Lower lobe of right lung (tissue), 2 donors: ENCODE data around the gene PRRC2B. TPM values are rescaled to one million over a fixed set of nuclear protein-coding genes. Genes with fewer than 3 reads are reported as not detected.

Experiments
- ATAC-seq, 2 donors: fragments of 200-7000 bp; cut with Tn5 transposase; one replicate each; pipeline ENCODE4 v1.9.1; 2020 to 2022; ENCODE audit warnings: mild to moderate bottlenecking in 2 of 2, moderate library complexity in 2 of 2
- DNase-seq: peaks from one replicate; pipeline ENCODE4 v3.0.0-alpha.2; 2020
- H3K27ac ChIP-seq: fragments of 200-600 bp; one replicate; pipeline ENCODE4 v1.8.0; 2022
- H3K27me3 ChIP-seq: fragments of 200-600 bp; one replicate; pipeline ENCODE4 v1.8.0; 2022; ENCODE audit warnings: low read depth
- H3K36me3 ChIP-seq: fragments of 200-600 bp; one replicate; pipeline ENCODE4 v1.8.0; 2022; ENCODE audit warnings: mild to moderate bottlenecking
- H3K4me1 ChIP-seq: fragments of 200-600 bp; one replicate; pipeline ENCODE4 v1.8.0; 2022
- H3K4me3 ChIP-seq: fragments of 200-600 bp; one replicate; pipeline ENCODE4 v1.8.0; 2022; ENCODE audit warnings: mild to moderate bottlenecking
- H3K9me3 ChIP-seq: fragments of 200-600 bp; one replicate; pipeline ENCODE4 v1.8.0; 2022
- intact Hi-C: fragments of 100-400 bp; cut with DNase I; formaldehyde crosslinking; loops from one replicate; pipeline ENCODE4 v1.11.0; 2022
- total RNA-seq: library from RNA; stranded (reverse); fragmentation: NEBNext Ultra II Directional; extraction: Animal tissue kit (Norgen Biotek cat#: 25700); gene quantifications from one replicate; pipeline ENCODE4 v1.2.1, GENCODE V29; 2021
- TF ChIP-seq, protein P1 (sequence below): fragments of 200-600 bp; IDR thresholded peaks from one replicate; pipeline ENCODE4 v1.8.0; 2022; ENCODE audit warnings: antibody characterized with exemption, mild to moderate bottlenecking
- donor health status: DM: no; HTN: yes; CAD: no; lungs with severe emphysema.

Gene PRRC2B
- total RNA-seq, 1 donor from 2014 or later: 170 TPM

DNA sequence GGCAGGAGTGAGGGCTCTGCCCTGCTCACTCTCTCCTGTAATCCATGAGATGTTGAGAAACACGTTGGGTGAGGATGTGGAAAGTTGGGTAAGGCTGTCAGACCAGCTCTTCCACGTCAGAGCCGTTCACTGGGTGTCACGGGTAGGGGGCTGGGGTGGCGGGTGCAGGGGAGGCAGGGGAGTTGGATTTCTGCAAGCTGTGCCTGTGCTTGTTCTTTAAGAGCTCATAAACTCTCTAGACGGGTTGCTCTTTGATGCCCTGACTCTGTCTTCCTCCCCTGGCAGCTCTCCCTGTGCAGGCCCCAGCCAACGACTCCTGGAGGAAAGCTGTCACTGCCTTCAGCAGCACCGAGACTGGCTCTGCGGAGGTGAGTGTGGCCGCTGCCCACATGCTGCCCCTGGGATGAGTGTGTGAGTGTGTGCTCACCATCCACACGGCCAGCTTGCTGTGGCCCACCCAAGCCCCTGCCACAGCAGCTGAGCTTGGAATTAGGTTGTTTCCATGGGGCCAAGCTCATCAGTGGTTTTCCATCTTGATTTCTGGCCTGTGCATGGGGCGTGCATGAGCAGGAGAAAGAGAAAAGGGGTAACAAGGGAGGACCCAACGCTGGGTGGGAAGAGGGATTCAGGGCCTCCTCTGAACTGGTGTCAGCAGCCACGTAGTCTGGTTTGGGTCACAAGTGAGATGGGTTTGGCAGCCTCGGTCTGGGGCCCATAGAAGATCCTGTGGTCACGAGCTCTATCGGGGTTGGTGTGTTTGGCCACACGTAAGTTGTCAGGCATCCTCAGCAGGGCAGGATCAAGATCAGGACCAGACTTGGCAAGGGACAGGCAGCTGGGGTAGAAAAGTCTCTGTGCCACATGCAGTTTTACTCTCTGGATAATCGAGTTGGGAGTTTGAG, 87.8 kb downstream of the PRRC2B start:
- no peaks in the 10 kb centered on the region for H3K4me1 ChIP-seq
- no peak overlapping the region for H3K4me3 ChIP-seq
- intact Hi-C loops: no loop called here
- TF ChIP-seq, protein P1, sequence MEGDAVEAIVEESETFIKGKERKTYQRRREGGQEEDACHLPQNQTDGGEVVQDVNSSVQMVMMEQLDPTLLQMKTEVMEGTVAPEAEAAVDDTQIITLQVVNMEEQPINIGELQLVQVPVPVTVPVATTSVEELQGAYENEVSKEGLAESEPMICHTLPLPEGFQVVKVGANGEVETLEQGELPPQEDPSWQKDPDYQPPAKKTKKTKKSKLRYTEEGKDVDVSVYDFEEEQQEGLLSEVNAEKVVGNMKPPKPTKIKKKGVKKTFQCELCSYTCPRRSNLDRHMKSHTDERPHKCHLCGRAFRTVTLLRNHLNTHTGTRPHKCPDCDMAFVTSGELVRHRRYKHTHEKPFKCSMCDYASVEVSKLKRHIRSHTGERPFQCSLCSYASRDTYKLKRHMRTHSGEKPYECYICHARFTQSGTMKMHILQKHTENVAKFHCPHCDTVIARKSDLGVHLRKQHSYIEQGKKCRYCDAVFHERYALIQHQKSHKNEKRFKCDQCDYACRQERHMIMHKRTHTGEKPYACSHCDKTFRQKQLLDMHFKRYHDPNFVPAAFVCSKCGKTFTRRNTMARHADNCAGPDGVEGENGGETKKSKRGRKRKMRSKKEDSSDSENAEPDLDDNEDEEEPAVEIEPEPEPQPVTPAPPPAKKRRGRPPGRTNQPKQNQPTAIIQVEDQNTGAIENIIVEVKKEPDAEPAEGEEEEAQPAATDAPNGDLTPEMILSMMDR: no peak
- DNase-seq: peak; percentile 26
- peaks cover 100% of the 10 kb centered on the region for H3K36me3 ChIP-seq
- ATAC-seq: no peak
- H3K9me3 ChIP-seq: no peaks in the 10 kb centered on the region
- H3K27me3 ChIP-seq: no peaks in the 10 kb centered on the region
- no peak overlapping the region for H3K27ac ChIP-seq

DNA sequence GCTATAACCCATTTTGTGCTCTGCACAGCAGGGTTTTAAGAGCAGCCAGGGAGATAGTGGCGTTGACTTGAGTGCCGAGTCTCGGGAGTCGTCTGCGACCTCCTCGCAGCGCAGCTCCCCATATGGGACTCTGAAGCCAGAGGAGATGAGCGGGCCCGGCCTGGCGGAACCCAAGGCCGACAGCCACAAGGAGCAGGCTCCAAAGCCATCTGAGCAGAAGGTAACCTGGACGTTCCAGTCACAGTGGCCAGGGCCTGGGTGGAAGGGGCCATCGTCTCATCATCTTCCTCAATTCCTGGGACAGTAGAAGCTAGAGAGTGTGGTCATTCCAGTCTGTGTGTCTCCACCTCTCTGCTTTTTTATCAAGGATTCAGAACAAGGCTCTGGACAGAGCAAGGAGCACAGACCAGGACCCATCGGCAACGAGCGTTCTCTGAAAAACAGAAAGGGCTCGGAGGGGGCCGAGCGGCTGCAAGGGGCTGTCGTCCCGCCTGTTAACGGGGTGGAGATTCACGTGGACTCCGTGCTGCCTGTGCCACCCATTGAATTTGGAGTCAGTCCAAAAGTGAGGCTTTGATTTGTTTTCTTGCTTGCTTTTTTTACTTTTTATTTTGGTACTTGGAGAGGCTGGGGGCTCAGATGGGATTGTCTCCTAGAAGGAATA, 88.6 kb downstream of the PRRC2B start:
- peaks cover 100% of the 10 kb centered on the region for H3K36me3 ChIP-seq
- TF ChIP-seq, protein P1: no peak
- ATAC-seq (no peak), DNase-seq (peak; percentile 41)
- no peaks in the 10 kb centered on the region for H3K27me3 ChIP-seq
- H3K9me3 ChIP-seq: no peaks in the 10 kb centered on the region
- no peak overlapping the region for H3K4me3 ChIP-seq
- intact Hi-C loops: no loop called here
- H3K27ac ChIP-seq: no peak overlapping the region
- no peaks in the 10 kb centered on the region for H3K4me1 ChIP-seq

DNA sequence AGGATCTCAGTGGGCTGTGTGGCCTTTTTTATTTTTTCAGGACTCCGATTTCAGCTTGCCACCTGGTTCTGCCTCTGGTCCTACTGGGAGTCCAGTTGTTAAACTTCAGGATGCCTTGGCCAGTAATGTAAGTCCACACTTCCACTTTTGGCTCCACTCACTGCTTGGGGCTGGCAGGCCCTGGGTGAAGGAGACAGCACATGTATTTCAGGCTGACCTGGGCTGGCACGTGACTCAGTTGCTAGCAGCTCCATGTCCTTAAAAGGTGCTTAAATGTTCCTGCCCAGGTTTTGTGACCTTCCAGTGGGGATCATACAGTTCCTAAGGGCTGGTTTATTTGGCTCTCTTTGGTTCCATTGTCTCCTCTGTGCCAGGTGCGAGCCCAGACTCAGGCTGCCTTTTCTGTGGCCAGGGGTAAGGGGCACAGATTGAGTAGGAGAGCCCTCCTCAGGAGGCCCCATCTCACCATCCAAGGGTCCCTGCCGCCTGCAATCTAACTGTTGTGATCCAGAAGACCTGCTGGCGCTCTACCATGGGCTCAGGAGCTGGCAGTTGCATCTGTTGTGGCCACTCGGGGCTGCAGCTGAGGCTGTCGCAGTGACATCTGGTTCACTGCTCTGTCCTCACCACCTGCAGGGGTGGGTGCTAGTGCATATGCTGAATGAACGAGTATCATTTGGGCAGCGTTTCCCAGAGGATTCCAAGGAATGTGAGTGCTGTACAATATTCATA, 89.6 kb downstream of the PRRC2B start:
- no peak overlapping the region for H3K27ac ChIP-seq
- no peaks in the 10 kb centered on the region for H3K27me3 ChIP-seq
- intact Hi-C loops: no loop called here
- no peak for ATAC-seq
- H3K4me1 ChIP-seq: no peaks in the 10 kb centered on the region
- peak; percentile 23 for DNase-seq
- H3K9me3 ChIP-seq: no peaks in the 10 kb centered on the region
- H3K4me3 ChIP-seq: no peak overlapping the region
- TF ChIP-seq, protein P1: no peak
- peaks cover 100% of the 10 kb centered on the region for H3K36me3 ChIP-seq

DNA sequence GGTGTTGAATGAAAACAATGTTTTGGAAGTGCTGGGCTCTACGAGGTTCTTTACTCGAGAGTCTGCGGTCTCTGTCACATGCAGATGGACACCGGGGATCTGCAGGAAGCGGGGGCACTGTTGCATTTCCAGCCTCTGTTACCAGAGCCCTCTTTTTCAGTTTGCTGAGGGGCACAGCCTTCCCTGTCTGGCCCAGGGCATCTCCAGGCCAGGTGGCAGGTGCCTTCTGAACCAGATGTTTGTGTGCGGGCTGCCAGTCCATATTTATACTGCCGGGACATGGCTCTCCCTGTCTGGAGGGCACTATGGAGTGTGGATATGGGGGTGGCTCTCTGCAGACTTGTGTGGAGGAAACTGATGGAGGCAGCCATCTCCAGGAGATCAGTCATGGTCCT, 90.2 kb downstream of the PRRC2B start:
- no peak for ATAC-seq
- intact Hi-C loops: no loop called here
- TF ChIP-seq, protein P1: no peak
- peak; percentile 10 for DNase-seq
- no peaks in the 10 kb centered on the region for H3K9me3 ChIP-seq
- H3K27me3 ChIP-seq: no peaks in the 10 kb centered on the region
- H3K4me1 ChIP-seq: no peaks in the 10 kb centered on the region
- peaks cover 100% of the 10 kb centered on the region for H3K36me3 ChIP-seq
- H3K4me3 ChIP-seq: no peak overlapping the region
- no peak overlapping the region for H3K27ac ChIP-seq

DNA sequence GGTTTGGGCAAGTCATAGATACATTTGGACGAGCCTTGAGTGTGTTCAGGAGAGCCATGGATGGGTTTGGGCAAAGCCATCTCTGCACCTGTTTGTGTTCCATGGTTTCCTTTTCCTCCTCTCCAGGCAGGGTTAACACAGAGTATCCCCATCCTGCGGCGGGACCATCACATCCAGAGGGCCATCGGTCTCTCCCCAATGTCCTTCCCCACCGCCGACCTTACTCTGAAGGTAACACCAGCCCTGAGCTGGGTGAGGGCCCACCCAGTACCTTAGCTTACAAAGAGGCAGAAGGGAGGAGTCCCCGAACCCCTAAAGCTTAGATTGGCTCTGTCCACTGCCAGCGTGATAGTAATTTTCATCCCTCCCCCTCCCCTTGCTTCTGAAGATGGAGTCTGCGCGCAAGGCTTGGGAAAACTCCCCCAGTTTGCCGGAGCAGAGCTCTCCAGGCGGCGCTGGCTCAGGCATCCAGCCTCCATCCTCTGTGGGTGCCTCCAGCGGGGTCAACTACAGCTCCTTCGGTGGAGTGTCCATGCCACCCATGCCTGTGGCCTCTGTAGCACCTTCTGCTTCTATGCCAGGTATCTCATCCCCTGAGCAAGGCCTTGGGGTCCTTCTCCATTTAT, 90.8 kb downstream of the PRRC2B start:
- Histone ChIP-seq H3K9me3 (no peaks in the 10 kb centered on the region), H3K4me3 (no peak overlapping the region), H3K27me3 (no peaks in the 10 kb centered on the region), H3K27ac (no peak overlapping the region), H3K4me1 (no peaks in the 10 kb centered on the region), H3K36me3 (peaks cover 100% of the 10 kb centered on the region)
- peak; percentile 32 for DNase-seq
- intact Hi-C loops: no loop called here
- TF ChIP-seq, protein P1: no peak
- no peak for ATAC-seq
